Measurements from ENCODE around the gene CCL16. TPM values are rescaled to one million over a fixed set of nuclear protein-coding genes. Genes with fewer than 3 reads are reported as not detected.

The CCL16 gene
- total RNA-seq, 5 donors from 2014 or later (not counting 1 experiment from before 2014, with no cell fraction given) = not detected

DNA sequence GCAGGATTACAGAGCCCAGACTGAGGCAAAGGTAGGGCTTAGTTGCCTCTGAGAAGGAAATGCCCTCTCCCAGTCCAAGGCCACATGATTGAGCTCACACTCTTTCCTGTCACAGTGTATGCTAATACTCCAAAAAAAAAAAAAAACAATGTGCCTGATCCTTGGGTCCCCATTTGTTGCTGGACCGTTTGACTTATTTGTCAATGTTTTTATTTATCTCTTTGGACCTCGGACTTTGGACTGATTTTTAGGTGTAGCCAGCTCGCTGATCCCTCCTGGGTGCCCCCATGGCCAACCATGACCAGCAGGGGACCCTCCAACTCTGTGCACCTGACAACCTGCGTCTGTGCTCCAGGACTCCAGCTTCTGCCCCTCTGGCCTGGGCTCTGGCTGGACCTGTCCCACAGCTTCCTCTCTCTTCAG lies 622 bp upstream of the CCL16 start:
- no peaks in the 10 kb centered on the region for H3K36me3 Mint-ChIP-seq
- no peak for ATAC-seq (replicated peaks in 1 of 4)
- H3K4me1 ChIP-seq (ENCODE audit: control insufficient read depth in 1 of 2, extremely low read depth in 1 of 2, insufficient read depth in 2 of 2, low read length in 2 of 2) = peaks cover 0 to 9% of the 10 kb centered on the region in 2 experiments
- DNase-seq = peak in 1 of 35 experiments; percentile 22
- H3K27me3 Mint-ChIP-seq = peaks cover 8 to 10% of the 10 kb centered on the region in 2 donors
- H3K9me3 ChIP-seq = no peaks in the 10 kb centered on the region
- no peak overlapping the region for H3K27ac Mint-ChIP-seq
- no peak overlapping the region for H3K27ac ChIP-seq (ENCODE audit: low read length)
- peaks cover 0 to 13% of the 10 kb centered on the region in 2 experiments for H3K27me3 ChIP-seq (replicated peaks in 1 of 2; ENCODE audit: control insufficient read depth in 2 of 2, extremely low read depth in 1 of 2, insufficient read depth in 2 of 2, low read length in 1 of 2)
- no peak overlapping the region for H3K4me3 ChIP-seq (ENCODE audit: control insufficient read depth in 1 of 2, extremely low read depth in 1 of 2, low read length in 1 of 2)
- no peaks in the 10 kb centered on the region for H3K9me3 Mint-ChIP-seq
- no peaks in the 10 kb centered on the region for H3K36me3 ChIP-seq (ENCODE audit: control insufficient read depth in 2 of 2, extremely low read depth in 1 of 2, insufficient read depth in 1 of 2, low read length in 1 of 2)
- 81% methylated on average over 3 of the region's 4 CpGs for WGBS (ENCODE audit: insufficient coverage)
- no peak overlapping the region for H3K4me3 Mint-ChIP-seq
- CTCF ChIA-PET = interaction anchor here (0.6 to 1.0 kb wide), 4 partner anchors 107 to 1333 kb away, joined by 3 to 4 read pairs (median 4); no protein-coding TSS in a partner anchor
- H3K4me1 Mint-ChIP-seq = no peaks in the 10 kb centered on the region
- POLR2A ChIA-PET = no interaction called here

DNA sequence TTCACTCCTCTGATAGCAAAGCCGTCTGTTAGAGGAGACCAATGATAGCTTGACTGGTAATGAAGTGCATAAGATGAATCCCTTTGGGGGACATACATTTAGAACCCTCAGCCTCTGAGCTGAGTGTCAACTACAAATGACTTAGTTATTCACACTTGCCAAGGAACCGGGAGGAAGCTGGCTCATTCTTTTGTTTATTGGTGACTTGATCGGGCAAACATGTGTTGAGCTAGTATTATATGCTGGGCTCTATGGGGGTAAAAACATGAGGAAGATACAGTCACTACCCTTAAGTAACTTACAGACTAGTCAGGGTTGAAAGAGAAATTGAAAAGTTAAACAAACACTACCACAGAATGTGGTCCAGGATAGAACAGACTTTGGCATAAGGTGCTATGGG lies 3.0 kb downstream of the CCL16 start:
- CTCF ChIA-PET = interaction anchor here in 1 of 2 donors (1.1 kb wide), 1 partner anchor 103 kb away, joined by 3 read pairs; no protein-coding TSS in a partner anchor
- H3K36me3 ChIP-seq (ENCODE audit: control insufficient read depth in 2 of 2, extremely low read depth in 1 of 2, insufficient read depth in 1 of 2, low read length in 1 of 2) = no peaks in the 10 kb centered on the region
- no peak for ATAC-seq (replicated peaks in 1 of 4)
- no peak for DNase-seq
- WGBS (ENCODE audit: insufficient coverage) = no CpG with 5 or more reads among the region's 3 CpGs
- POLR2A ChIA-PET = no interaction called here
- peaks cover 0 to 9% of the 10 kb centered on the region in 2 experiments for H3K4me1 ChIP-seq (ENCODE audit: control insufficient read depth in 1 of 2, extremely low read depth in 1 of 2, insufficient read depth in 2 of 2, low read length in 2 of 2)
- no peak overlapping the region for H3K4me3 ChIP-seq (ENCODE audit: control insufficient read depth in 1 of 2, extremely low read depth in 1 of 2, low read length in 1 of 2)
- no peaks in the 10 kb centered on the region for H3K9me3 ChIP-seq
- no peak overlapping the region for H3K27ac ChIP-seq (ENCODE audit: low read length)
- H3K27ac Mint-ChIP-seq = no peak overlapping the region
- no peak overlapping the region for H3K4me3 Mint-ChIP-seq
- peaks cover 0 to 3% of the 10 kb centered on the region in 2 experiments for H3K27me3 ChIP-seq (replicated peaks in 1 of 2; ENCODE audit: control insufficient read depth in 2 of 2, extremely low read depth in 1 of 2, insufficient read depth in 2 of 2, low read length in 1 of 2)
- no peaks in the 10 kb centered on the region for H3K36me3 Mint-ChIP-seq
- no peaks in the 10 kb centered on the region for H3K9me3 Mint-ChIP-seq
- peaks cover 0 to 2% (median 2%) of the 10 kb centered on the region in 3 donors for H3K4me1 Mint-ChIP-seq
- peaks cover 5 to 10% of the 10 kb centered on the region in 2 donors for H3K27me3 Mint-ChIP-seq

GRCh38 chr17:35977509-35977908 lies 3.8 kb downstream of the CCL16 start:
- no peak overlapping the region for H3K27ac Mint-ChIP-seq
- 94% methylated on average over 7 of the region's 7 CpGs for WGBS (ENCODE audit: insufficient coverage)
- peaks cover 5 to 10% of the 10 kb centered on the region in 2 donors for H3K27me3 Mint-ChIP-seq
- Histone ChIP-seq H3K27ac (ENCODE audit: low read length) (no peak overlapping the region), H3K9me3 (no peaks in the 10 kb centered on the region), H3K4me1 (ENCODE audit: control insufficient read depth in 1 of 2, extremely low read depth in 1 of 2, insufficient read depth in 2 of 2, low read length in 2 of 2) (peaks cover 0 to 9% of the 10 kb centered on the region in 2 experiments), H3K27me3 (replicated peaks in 1 of 2; ENCODE audit: control insufficient read depth in 2 of 2, extremely low read depth in 1 of 2, insufficient read depth in 2 of 2, low read length in 1 of 2) (peaks cover 0 to 3% of the 10 kb centered on the region in 2 experiments), H3K36me3 (ENCODE audit: control insufficient read depth in 2 of 2, extremely low read depth in 1 of 2, insufficient read depth in 1 of 2, low read length in 1 of 2) (no peaks in the 10 kb centered on the region), H3K4me3 (ENCODE audit: control insufficient read depth in 1 of 2, extremely low read depth in 1 of 2, low read length in 1 of 2) (no peak overlapping the region)
- POLR2A ChIA-PET = no interaction called here
- H3K4me3 Mint-ChIP-seq = no peak overlapping the region
- H3K36me3 Mint-ChIP-seq = no peaks in the 10 kb centered on the region
- CTCF ChIA-PET = interaction anchor here in 1 of 2 donors (1.1 kb wide), 1 partner anchor 102 kb away, joined by 3 read pairs; no protein-coding TSS in a partner anchor
- H3K4me1 Mint-ChIP-seq = peaks cover 0 to 2% (median 2%) of the 10 kb centered on the region in 3 donors
- ATAC-seq (replicated peaks in 1 of 4) = no peak
- H3K9me3 Mint-ChIP-seq = no peaks in the 10 kb centered on the region
- DNase-seq = no peak

DNA sequence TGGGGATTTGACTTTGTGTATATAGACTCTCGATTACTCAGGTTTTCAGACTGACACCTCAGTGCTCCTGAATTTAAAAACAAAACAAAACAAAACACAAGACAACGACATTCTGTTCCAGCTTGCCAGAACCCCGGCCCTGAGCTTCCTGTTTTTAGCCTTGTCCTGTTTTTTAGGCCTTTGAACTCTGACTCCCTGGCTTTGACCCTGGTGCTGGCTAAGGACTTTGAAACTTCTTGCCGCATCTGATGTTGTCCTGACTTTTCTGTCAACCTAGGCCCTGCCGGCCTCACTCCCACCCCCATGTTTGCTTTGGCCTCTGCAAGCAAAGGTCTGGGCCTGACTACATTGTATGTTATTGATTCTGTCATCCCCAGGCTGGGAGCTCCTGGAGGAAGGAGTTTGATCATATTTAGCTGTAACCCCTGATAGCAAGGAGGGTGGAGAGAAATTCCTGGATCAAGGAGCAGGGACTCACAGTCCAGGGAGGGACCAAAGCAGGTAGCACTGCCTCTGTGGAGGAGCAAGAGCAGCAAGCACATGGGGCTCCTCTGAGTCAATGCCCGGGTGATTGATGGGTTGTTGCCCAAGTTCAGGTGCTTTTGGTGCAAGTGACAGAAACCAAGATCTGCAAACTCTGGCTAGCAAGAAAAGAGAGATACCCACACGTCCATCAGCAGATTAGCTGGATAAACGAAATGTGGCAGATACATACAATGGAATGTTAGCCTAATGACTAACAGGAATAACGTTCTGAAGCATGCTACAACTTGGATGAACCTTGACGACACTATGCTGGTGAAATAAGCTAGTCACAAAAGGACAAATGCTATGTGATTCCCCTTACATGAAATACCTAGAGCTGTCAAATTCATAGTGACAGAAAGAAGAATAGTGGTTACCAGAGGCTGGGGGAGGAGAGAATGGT lies 7.7 kb downstream of the CCL16 start:
- CTCF ChIA-PET = interaction anchor here in 1 of 2 donors (0.6 kb wide), 1 partner anchor 11 kb away, joined by 3 read pairs; no protein-coding TSS in a partner anchor
- no peaks in the 10 kb centered on the region for H3K9me3 ChIP-seq
- H3K9me3 Mint-ChIP-seq = no peaks in the 10 kb centered on the region
- no peak overlapping the region for H3K4me3 ChIP-seq (ENCODE audit: control insufficient read depth in 1 of 2, extremely low read depth in 1 of 2, low read length in 1 of 2)
- no peaks in the 10 kb centered on the region for H3K36me3 Mint-ChIP-seq
- H3K27ac Mint-ChIP-seq = no peak overlapping the region
- H3K27me3 ChIP-seq (replicated peaks in 1 of 2; ENCODE audit: control insufficient read depth in 2 of 2, extremely low read depth in 1 of 2, insufficient read depth in 2 of 2, low read length in 1 of 2) = peaks cover 0 to 3% of the 10 kb centered on the region in 2 experiments
- H3K27ac ChIP-seq (ENCODE audit: low read length) = no peak overlapping the region
- H3K4me3 Mint-ChIP-seq = no peak overlapping the region
- peaks cover 0 to 5% of the 10 kb centered on the region in 2 experiments for H3K4me1 ChIP-seq (ENCODE audit: control insufficient read depth in 1 of 2, extremely low read depth in 1 of 2, insufficient read depth in 2 of 2, low read length in 2 of 2)
- no peaks in the 10 kb centered on the region for H3K36me3 ChIP-seq (ENCODE audit: control insufficient read depth in 2 of 2, extremely low read depth in 1 of 2, insufficient read depth in 1 of 2, low read length in 1 of 2)
- WGBS (ENCODE audit: insufficient coverage) = 62% methylated on average over 5 of the region's 10 CpGs
- peaks cover 0 to 7% of the 10 kb centered on the region in 2 donors for H3K27me3 Mint-ChIP-seq
- peaks cover 0 to 6% (median 4%) of the 10 kb centered on the region in 3 donors for H3K4me1 Mint-ChIP-seq
- POLR2A ChIA-PET = interaction anchor here in 1 of 2 donors (0.6 kb wide), 1 partner anchor 54 kb away, joined by 6 read pairs; no protein-coding TSS in a partner anchor
- no peak for ATAC-seq (replicated peaks in 1 of 4)
- no peak for DNase-seq

DNA sequence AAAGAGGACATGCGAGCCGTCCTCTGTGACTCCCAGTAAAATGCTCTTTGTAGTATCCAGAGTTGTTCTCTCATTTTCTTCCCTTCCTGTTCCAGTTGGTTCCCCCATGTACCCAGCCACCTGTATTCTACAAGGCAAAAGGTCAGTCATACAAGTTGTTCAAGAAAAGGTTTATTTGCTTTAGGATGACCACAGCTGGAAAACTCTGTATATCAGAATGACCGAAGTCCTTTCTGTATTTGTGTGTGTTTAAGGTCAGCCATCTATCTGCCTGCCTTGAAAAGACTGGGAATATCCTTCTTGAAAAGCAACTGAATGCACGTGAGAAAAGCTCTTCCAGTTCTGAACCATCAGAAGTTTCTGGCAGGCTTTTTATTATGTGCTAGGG lies 8.4 kb downstream of the CCL16 start:
- no peaks in the 10 kb centered on the region for H3K9me3 ChIP-seq
- no peak overlapping the region for H3K27ac ChIP-seq (ENCODE audit: low read length)
- H3K36me3 ChIP-seq (ENCODE audit: control insufficient read depth in 2 of 2, extremely low read depth in 1 of 2, insufficient read depth in 1 of 2, low read length in 1 of 2) = no peaks in the 10 kb centered on the region
- H3K4me3 Mint-ChIP-seq = no peak overlapping the region
- ChIA-PET CTCF (interaction anchor here in 1 of 2 donors (0.6 kb wide), 1 partner anchor 10 kb away, joined by 3 read pairs; no protein-coding TSS in a partner anchor), POLR2A (interaction anchor here in 1 of 2 donors (0.6 kb wide), 1 partner anchor 53 kb away, joined by 6 read pairs; no protein-coding TSS in a partner anchor)
- no peaks in the 10 kb centered on the region for H3K9me3 Mint-ChIP-seq
- H3K27ac Mint-ChIP-seq = no peak overlapping the region
- H3K4me1 ChIP-seq (ENCODE audit: control insufficient read depth in 1 of 2, extremely low read depth in 1 of 2, insufficient read depth in 2 of 2, low read length in 2 of 2) = peaks cover 0 to 5% of the 10 kb centered on the region in 2 experiments
- 71% methylated on average over 1 of the region's 4 CpGs for WGBS (ENCODE audit: insufficient coverage)
- peaks cover 0 to 3% of the 10 kb centered on the region in 2 experiments for H3K27me3 ChIP-seq (replicated peaks in 1 of 2; ENCODE audit: control insufficient read depth in 2 of 2, extremely low read depth in 1 of 2, insufficient read depth in 2 of 2, low read length in 1 of 2)
- no peaks in the 10 kb centered on the region for H3K36me3 Mint-ChIP-seq
- DNase-seq = no peak
- H3K4me1 Mint-ChIP-seq = peaks cover 0 to 6% (median 4%) of the 10 kb centered on the region in 3 donors
- no peak overlapping the region for H3K4me3 ChIP-seq (ENCODE audit: control insufficient read depth in 1 of 2, extremely low read depth in 1 of 2, low read length in 1 of 2)
- H3K27me3 Mint-ChIP-seq = peaks cover 0 to 6% of the 10 kb centered on the region in 2 donors
- no peak for ATAC-seq (replicated peaks in 1 of 4)

GRCh38 chr17:35972535-35972934 lies 8.8 kb downstream of the CCL16 start:
- 83% methylated on average over 6 of the region's 6 CpGs for WGBS (ENCODE audit: insufficient coverage)
- Histone ChIP-seq H3K27ac (ENCODE audit: low read length) (no peak overlapping the region), H3K9me3 (no peaks in the 10 kb centered on the region), H3K27me3 (replicated peaks in 1 of 2; ENCODE audit: control insufficient read depth in 2 of 2, extremely low read depth in 1 of 2, insufficient read depth in 2 of 2, low read length in 1 of 2) (peaks cover 0 to 1% of the 10 kb centered on the region in 2 experiments), H3K36me3 (ENCODE audit: control insufficient read depth in 2 of 2, extremely low read depth in 1 of 2, insufficient read depth in 1 of 2, low read length in 1 of 2) (no peaks in the 10 kb centered on the region), H3K4me3 (ENCODE audit: control insufficient read depth in 1 of 2, extremely low read depth in 1 of 2, low read length in 1 of 2) (no peak overlapping the region), H3K4me1 (ENCODE audit: control insufficient read depth in 1 of 2, extremely low read depth in 1 of 2, insufficient read depth in 2 of 2, low read length in 2 of 2) (peaks cover 0 to 5% of the 10 kb centered on the region in 2 experiments)
- no peak for DNase-seq
- H3K27me3 Mint-ChIP-seq = peaks cover 0 to 3% of the 10 kb centered on the region in 2 donors
- CTCF ChIA-PET = no interaction called here
- no peaks in the 10 kb centered on the region for H3K36me3 Mint-ChIP-seq
- no peak overlapping the region for H3K4me3 Mint-ChIP-seq
- POLR2A ChIA-PET = no interaction called here
- H3K27ac Mint-ChIP-seq = no peak overlapping the region
- H3K4me1 Mint-ChIP-seq = peaks cover 0 to 6% (median 4%) of the 10 kb centered on the region in 3 donors
- no peaks in the 10 kb centered on the region for H3K9me3 Mint-ChIP-seq
- ATAC-seq (replicated peaks in 1 of 4) = no peak

All from T-cell (primary cell).